ENCODE results near the gene GDF10. TPM values are rescaled to one million over a fixed set of nuclear protein-coding genes. Genes with fewer than 3 reads are reported as not detected.

GDF10 gene
- total RNA-seq, 4 donors from 2014 or later, result 0.23 to 3.9 (median 1.0) TPM

DNA sequence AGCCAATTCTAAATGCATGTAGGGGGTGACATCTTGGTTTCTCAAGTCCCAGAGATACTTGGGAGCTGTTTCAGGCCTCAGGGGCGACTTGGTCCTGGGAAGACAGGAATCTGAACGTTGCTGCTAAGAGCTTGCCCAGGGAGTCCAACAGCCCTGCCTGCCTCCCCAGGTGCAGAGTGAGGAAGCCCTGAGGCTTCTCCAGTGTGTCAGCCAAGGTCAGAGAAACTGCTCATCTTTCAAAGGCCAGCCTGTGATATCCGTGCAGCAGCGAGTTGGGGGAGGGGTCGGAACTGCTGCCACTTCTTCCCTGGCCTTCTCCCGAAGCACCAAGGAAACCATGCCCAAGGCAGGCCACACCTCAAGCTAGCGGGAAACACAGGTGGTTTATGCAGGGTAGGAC, 32.0 kb downstream of the GDF10 start:
- WGBS, 2 donors, result 58 to 73% methylated on average over 7 of the region's 7 CpGs
- intact Hi-C loops (cut with DNase I; ENCODE audit: low total_unique reads), result no loop called here
- TF ChIP-seq POLR2A (IDR thresholded peaks at IDR 0.05), result no peak
- TF ChIP-seq, protein P1, sequence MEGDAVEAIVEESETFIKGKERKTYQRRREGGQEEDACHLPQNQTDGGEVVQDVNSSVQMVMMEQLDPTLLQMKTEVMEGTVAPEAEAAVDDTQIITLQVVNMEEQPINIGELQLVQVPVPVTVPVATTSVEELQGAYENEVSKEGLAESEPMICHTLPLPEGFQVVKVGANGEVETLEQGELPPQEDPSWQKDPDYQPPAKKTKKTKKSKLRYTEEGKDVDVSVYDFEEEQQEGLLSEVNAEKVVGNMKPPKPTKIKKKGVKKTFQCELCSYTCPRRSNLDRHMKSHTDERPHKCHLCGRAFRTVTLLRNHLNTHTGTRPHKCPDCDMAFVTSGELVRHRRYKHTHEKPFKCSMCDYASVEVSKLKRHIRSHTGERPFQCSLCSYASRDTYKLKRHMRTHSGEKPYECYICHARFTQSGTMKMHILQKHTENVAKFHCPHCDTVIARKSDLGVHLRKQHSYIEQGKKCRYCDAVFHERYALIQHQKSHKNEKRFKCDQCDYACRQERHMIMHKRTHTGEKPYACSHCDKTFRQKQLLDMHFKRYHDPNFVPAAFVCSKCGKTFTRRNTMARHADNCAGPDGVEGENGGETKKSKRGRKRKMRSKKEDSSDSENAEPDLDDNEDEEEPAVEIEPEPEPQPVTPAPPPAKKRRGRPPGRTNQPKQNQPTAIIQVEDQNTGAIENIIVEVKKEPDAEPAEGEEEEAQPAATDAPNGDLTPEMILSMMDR (IDR thresholded peaks at IDR 0.05), result no peak
- H3K4me3 ChIP-seq (ENCODE audit: low read depth, poor library complexity, severe bottlenecking), result no peak overlapping the region
- DNase-seq (ENCODE audit: low spot score in 2 of 2), result peak in 1 of 2 donors; percentile 53

- intact Hi-C loops (cut with DNase I; ENCODE audit: low total_unique reads), result no loop called here
- TF ChIP-seq, protein P1 (IDR thresholded peaks at IDR 0.05), result no peak
- TF ChIP-seq POLR2A (IDR thresholded peaks at IDR 0.05), result no peak
- WGBS, 2 donors, result 55 to 69% methylated on average over 3 of the region's 3 CpGs
- no peak overlapping the region for H3K4me3 ChIP-seq (ENCODE audit: low read depth, poor library complexity, severe bottlenecking)
- DNase-seq (ENCODE audit: low spot score in 2 of 2), result peak in 1 of 2 donors; percentile 29
Observed at GRCh38 chr10:47332371-47332770, 32.4 kb downstream of the GDF10 start.

GRCh38 chr10:47332946-47333345, 32.9 kb downstream of the GDF10 start:
- TF ChIP-seq POLR2A (IDR thresholded peaks at IDR 0.05), result no peak
- TF ChIP-seq, protein P1 (IDR thresholded peaks at IDR 0.05), result no peak
- 65 to 79% methylated on average over 3 of the region's 3 CpGs for WGBS, 2 donors
- DNase-seq (ENCODE audit: low spot score in 2 of 2), result peak in 1 of 2 donors; percentile 21
- intact Hi-C loops (cut with DNase I; ENCODE audit: low total_unique reads), result no loop called here
- no peak overlapping the region for H3K4me3 ChIP-seq (ENCODE audit: low read depth, poor library complexity, severe bottlenecking)

DNA sequence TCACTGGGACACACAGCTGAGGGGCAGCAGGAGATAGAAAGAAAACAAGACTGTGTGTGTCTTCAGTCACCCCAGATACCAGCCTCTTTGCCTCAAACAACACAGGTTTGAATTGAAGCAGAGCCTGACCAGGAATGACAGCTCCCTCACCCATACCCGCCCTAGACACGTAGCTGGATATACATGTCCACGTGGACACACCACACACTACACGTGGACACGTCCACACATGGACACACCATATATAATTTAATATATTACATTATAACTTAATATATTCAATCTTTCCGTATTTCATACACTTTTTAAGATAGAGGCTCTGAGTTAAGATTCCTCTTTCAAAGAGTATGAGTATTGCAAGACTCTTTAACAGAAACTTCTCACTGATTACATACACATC, 33.5 kb downstream of the GDF10 start:
- intact Hi-C loops (cut with DNase I; ENCODE audit: low total_unique reads), result no loop called here
- 91 to 94% methylated on average over 6 of the region's 6 CpGs for WGBS, 2 donors
- no peak for TF ChIP-seq POLR2A (IDR thresholded peaks at IDR 0.05)
- TF ChIP-seq, protein P1 (IDR thresholded peaks at IDR 0.05), result no peak
- DNase-seq (ENCODE audit: low spot score in 2 of 2), result peak in 1 of 2 donors; percentile 31
- no peak overlapping the region for H3K4me3 ChIP-seq (ENCODE audit: low read depth, poor library complexity, severe bottlenecking)

- 77 to 84% methylated on average over 8 of the region's 8 CpGs for whole genome bisulfite sequencing, 2 donors
Observed at GRCh38 chr10:47334466-47335295, 34.7 kb downstream of the GDF10 start.

GRCh38 chr10:47335906-47336305, 35.9 kb downstream of the GDF10 start:
- H3K4me3 ChIP-seq (ENCODE audit: low read depth, poor library complexity, severe bottlenecking), result no peak overlapping the region
- no peak for TF ChIP-seq POLR2A (IDR thresholded peaks at IDR 0.05)
- TF ChIP-seq, protein P1 (IDR thresholded peaks at IDR 0.05), result no peak
- intact Hi-C loops (cut with DNase I; ENCODE audit: low total_unique reads), result no loop called here
- 91 to 95% methylated on average over 5 of the region's 5 CpGs for whole genome bisulfite sequencing, 2 donors
- DNase-seq (ENCODE audit: low spot score in 2 of 2), result peak in 1 of 2 donors; percentile 36

More at GRCh38 chr10:47334466-47335295, 34.7 kb downstream of the GDF10 start:
- DNase-seq (ENCODE audit: low spot score in 2 of 2), result peak in 1 of 2 donors; percentile 49
- intact Hi-C loops (cut with DNase I; ENCODE audit: low total_unique reads), result no loop called here
- H3K4me3 ChIP-seq (ENCODE audit: low read depth, poor library complexity, severe bottlenecking), result no peak overlapping the region
- TF ChIP-seq POLR2A (IDR thresholded peaks at IDR 0.05), result no peak

All from lower leg skin (tissue), 4 donors.